ENCODE data around the gene STMP1. TPM values are rescaled to one million over a fixed set of nuclear protein-coding genes. Genes with fewer than 3 reads are reported as not detected.

The STMP1 gene
- polyA plus RNA-seq, 1 donor (not counting 4 experiments of a cell fraction or from before 2014, with no cell fraction given) = 30.5 TPM

DNA sequence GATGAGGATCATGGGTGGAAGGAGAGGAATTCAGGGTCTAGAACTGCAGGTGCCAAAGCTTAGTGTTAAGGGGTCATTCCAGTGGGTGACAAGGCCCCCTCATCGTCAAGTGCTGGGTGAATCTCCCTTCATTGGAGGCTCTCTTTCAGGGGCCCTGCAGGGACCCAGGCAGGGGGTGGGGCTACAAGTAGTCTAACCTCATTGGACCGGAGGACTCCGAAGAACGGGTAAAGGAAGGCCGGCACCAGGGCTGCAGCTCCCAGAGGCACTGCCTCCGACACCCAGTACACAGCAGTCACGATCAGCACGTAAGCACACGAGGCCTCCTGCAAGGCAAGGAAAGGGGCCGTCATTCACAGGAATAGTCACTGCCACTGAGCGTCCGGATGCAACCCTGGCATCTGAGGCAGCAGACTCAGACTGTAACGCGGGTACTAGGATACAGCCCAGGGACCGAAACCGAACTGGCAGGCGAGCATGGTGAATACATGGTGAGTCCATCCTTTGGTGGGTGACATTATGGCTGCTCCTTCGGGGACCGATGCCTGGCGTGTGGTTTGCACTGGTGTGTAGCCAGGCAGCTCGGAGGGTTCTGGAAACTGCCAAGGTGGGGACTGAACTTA, 59.0 kb downstream of the STMP1 start:
- no peaks in the 10 kb centered on the region for H3K9me1 ChIP-seq (ENCODE audit: control insufficient read depth, extremely low read depth, insufficient read depth, low read length)

DNA sequence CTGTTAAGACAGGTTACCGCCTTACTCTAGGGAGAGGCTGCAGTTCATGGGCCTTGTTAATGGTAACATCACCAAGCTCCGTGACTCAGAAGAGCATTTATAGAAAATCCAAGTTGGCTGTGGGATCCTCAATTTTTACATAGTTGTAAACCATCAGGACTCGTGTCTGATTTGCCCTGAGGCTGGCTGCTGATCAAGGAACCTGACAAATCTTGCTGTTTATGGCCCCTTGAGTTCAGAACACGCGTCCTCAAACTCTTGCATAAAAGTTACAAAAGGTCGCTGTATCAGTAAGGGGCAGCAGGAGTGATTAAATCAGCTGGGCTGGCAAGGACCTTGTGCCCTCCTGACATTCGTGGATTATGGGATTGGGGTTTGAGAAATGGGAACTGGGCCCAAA, 61.1 kb downstream of the STMP1 start:
- no peak overlapping the region for H3K9ac ChIP-seq (ENCODE audit: control insufficient read depth, extremely low read depth, insufficient read depth, low read length)
- H3K27me3 ChIP-seq (ENCODE audit: control insufficient read depth, extremely low read depth, insufficient read depth, low read length) = no peaks in the 10 kb centered on the region
- no peaks in the 10 kb centered on the region for H3K9me3 ChIP-seq (ENCODE audit: control insufficient read depth, low read depth, low read length)
- H3K4me2 ChIP-seq (ENCODE audit: control insufficient read depth, extremely low read depth, insufficient read depth, low read depth, low read length) = no peak overlapping the region
- H3K27ac ChIP-seq (ENCODE audit: control insufficient read depth, insufficient read depth, low read length) = no peak overlapping the region
- dilution Hi-C loops (cut with MboI; ENCODE audit: extremely low pct_ligation_motif_present, low sequenced_read_pairs) = no loop called here
- H3K9me1 ChIP-seq (ENCODE audit: control insufficient read depth, extremely low read depth, insufficient read depth, low read length) = no peaks in the 10 kb centered on the region
- no peaks in the 10 kb centered on the region for H3K36me3 ChIP-seq (ENCODE audit: control insufficient read depth in 2 of 2, extremely low read depth in 1 of 2, insufficient read depth in 2 of 2, low read length in 2 of 2)
- DNase-seq (ENCODE audit: low read depth, low spot score) (no peak), FAIRE-seq (peak; percentile 58)
- H3K4me3 ChIP-seq (ENCODE audit: control insufficient read depth in 2 of 3, extremely low read depth in 1 of 3, insufficient read depth in 2 of 3, low read depth in 1 of 3, low read length in 3 of 3) = no peak overlapping the region
- no peaks in the 10 kb centered on the region for H4K20me1 ChIP-seq (ENCODE audit: control insufficient read depth, extremely low read depth, insufficient read depth, low read length)
- no peak for TF ChIP-seq EZH2 (IDR thresholded peaks at IDR 0.05; ENCODE audit: low read length)
- TF ChIP-seq, protein P1, sequence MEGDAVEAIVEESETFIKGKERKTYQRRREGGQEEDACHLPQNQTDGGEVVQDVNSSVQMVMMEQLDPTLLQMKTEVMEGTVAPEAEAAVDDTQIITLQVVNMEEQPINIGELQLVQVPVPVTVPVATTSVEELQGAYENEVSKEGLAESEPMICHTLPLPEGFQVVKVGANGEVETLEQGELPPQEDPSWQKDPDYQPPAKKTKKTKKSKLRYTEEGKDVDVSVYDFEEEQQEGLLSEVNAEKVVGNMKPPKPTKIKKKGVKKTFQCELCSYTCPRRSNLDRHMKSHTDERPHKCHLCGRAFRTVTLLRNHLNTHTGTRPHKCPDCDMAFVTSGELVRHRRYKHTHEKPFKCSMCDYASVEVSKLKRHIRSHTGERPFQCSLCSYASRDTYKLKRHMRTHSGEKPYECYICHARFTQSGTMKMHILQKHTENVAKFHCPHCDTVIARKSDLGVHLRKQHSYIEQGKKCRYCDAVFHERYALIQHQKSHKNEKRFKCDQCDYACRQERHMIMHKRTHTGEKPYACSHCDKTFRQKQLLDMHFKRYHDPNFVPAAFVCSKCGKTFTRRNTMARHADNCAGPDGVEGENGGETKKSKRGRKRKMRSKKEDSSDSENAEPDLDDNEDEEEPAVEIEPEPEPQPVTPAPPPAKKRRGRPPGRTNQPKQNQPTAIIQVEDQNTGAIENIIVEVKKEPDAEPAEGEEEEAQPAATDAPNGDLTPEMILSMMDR (optimal IDR thresholded peaks at IDR 0.05 in 1 of 3, IDR thresholded peaks at IDR 0.05 in 1 of 3, conservative IDR thresholded peaks at IDR 0.05 in 1 of 3; ENCODE audit: extremely low read depth in 1 of 3, insufficient read depth in 2 of 3, low read length in 3 of 3) = no peak
- H3K79me2 ChIP-seq (ENCODE audit: control insufficient read depth, insufficient read depth, low read length) = no peaks in the 10 kb centered on the region
- H2AFZ ChIP-seq (ENCODE audit: control insufficient read depth, low read length) = no peak overlapping the region
- peaks cover 6% of the 10 kb centered on the region for H3K4me1 ChIP-seq (ENCODE audit: control insufficient read depth, extremely low read depth, insufficient read depth, low read length)

More for the DNA sequence above, 59.0 kb downstream of the STMP1 start:
- DNase-seq (ENCODE audit: low read depth, low spot score) (no peak), FAIRE-seq (no peak)
- Histone ChIP-seq H3K9me3 (ENCODE audit: control insufficient read depth, low read depth, low read length) (no peaks in the 10 kb centered on the region), H3K4me2 (ENCODE audit: control insufficient read depth, extremely low read depth, insufficient read depth, low read depth, low read length) (no peak overlapping the region), H3K27ac (ENCODE audit: control insufficient read depth, insufficient read depth, low read length) (no peak overlapping the region), H2AFZ (ENCODE audit: control insufficient read depth, low read length) (no peak overlapping the region), H3K79me2 (ENCODE audit: control insufficient read depth, insufficient read depth, low read length) (no peaks in the 10 kb centered on the region), H3K9ac (ENCODE audit: control insufficient read depth, extremely low read depth, insufficient read depth, low read length) (no peak overlapping the region), H4K20me1 (ENCODE audit: control insufficient read depth, extremely low read depth, insufficient read depth, low read length) (no peaks in the 10 kb centered on the region), H3K4me3 (ENCODE audit: control insufficient read depth in 2 of 3, extremely low read depth in 1 of 3, insufficient read depth in 2 of 3, low read depth in 1 of 3, low read length in 3 of 3) (no peak overlapping the region), H3K27me3 (ENCODE audit: control insufficient read depth, extremely low read depth, insufficient read depth, low read length) (no peaks in the 10 kb centered on the region), H3K36me3 (ENCODE audit: control insufficient read depth in 2 of 2, extremely low read depth in 1 of 2, insufficient read depth in 2 of 2, low read length in 2 of 2) (no peaks in the 10 kb centered on the region), H3K4me1 (ENCODE audit: control insufficient read depth, extremely low read depth, insufficient read depth, low read length) (peaks cover 13% of the 10 kb centered on the region)
- dilution Hi-C loops (cut with MboI; ENCODE audit: extremely low pct_ligation_motif_present, low sequenced_read_pairs) = no loop called here
- no peak for TF ChIP-seq EZH2 (IDR thresholded peaks at IDR 0.05; ENCODE audit: low read length)
- TF ChIP-seq, protein P1 (optimal IDR thresholded peaks at IDR 0.05 in 1 of 3, IDR thresholded peaks at IDR 0.05 in 1 of 3, conservative IDR thresholded peaks at IDR 0.05 in 1 of 3; ENCODE audit: extremely low read depth in 1 of 3, insufficient read depth in 2 of 3, low read length in 3 of 3) = no peak

Small RNA genes within 50 kb of the gene (small RNA-seq; reads per million reads assigned to genes)
- 0 reads per million in 3 experiments for gene RNU6-1154P (ENCODE audit: insufficient read length in 3 of 3, low read depth in 3 of 3, low replicate concordance in 1 of 3)

Other genes starting within 250 kb of the STMP1 start
- gene CNOT4, start 152.4 kb upstream of the STMP1 start, polyA plus RNA-seq = 8.2 to 12.6 TPM (median 11.4 TPM) in 3 replicates
- gene NUP205, start 104.6 kb upstream of the STMP1 start, polyA plus RNA-seq = 56.2 to 74.6 TPM (median 61.0 TPM) in 3 replicates
- 0.02 to 0.12 TPM (median 0.03 TPM) in 3 replicates for gene SLC13A4, start 65.7 kb downstream of the STMP1 start, polyA plus RNA-seq
- 0.42 to 0.85 TPM (median 0.73 TPM) in 3 replicates for gene FAM180A, start 86.3 kb downstream of the STMP1 start, polyA plus RNA-seq

Data from keratinocyte (primary cell).